ENCODE results near the gene GALNT3. TPM values are rescaled to one million over a fixed set of nuclear protein-coding genes. Genes with fewer than 3 reads are reported as not detected.

The GALNT3 gene
- total and polyA plus RNA-seq, 2 of the 8 experiments (the other 6 are each of a cell fraction or from before 2014, with no cell fraction given), result 3.4 to 23.6 TPM

- TF ChIP-seq HDAC6 (IDR thresholded peaks at IDR 0.05; ENCODE audit: low read depth, low read length), result no peak
- TF ChIP-seq SAP30 (IDR thresholded peaks at IDR 0.05; ENCODE audit: insufficient read depth, insufficient replicate concordance, low read length), result no peak
- no peak for TF ChIP-seq JUND (IDR thresholded peaks at IDR 0.05; ENCODE audit: low read length)
- TF ChIP-seq EZH2 (IDR thresholded peaks at IDR 0.05; ENCODE audit: low read depth, low read length, severe bottlenecking), result no peak
- no peak for TF ChIP-seq SP4 (IDR thresholded peaks at IDR 0.05; ENCODE audit: low read length)
- TF ChIP-seq CREB1 (IDR thresholded peaks at IDR 0.05), result no peak
Observed at GRCh38 chr2:165757906-165758675, 36.0 kb downstream of the GALNT3 start (continued).
